ENCODE measurements around the gene RYK. TPM values are rescaled to one million over a fixed set of nuclear protein-coding genes. Genes with fewer than 3 reads are reported as not detected.

The RYK gene
- total RNA-seq, 1 experiment from 2014 or later = 93.7 TPM

- DNase-seq = no peak
- H3K4me3 ChIP-seq = no peak overlapping the region
- no peak overlapping the region for H3K27ac ChIP-seq
- H3K36me3 ChIP-seq (ENCODE audit: low read depth) = peaks cover 12% of the 10 kb centered on the region; the same call in 1 of the 2 replicates
- peaks cover 19% of the 10 kb centered on the region; the same call in 1 of the 2 replicates for H4K20me1 ChIP-seq (ENCODE audit: insufficient read depth)
- peaks cover 100% of the 10 kb centered on the region for H3K79me2 ChIP-seq (ENCODE audit: low read depth)
- no peaks in the 10 kb centered on the region for H3K9me2 ChIP-seq (ENCODE audit: insufficient read depth)
- H3K4me2 ChIP-seq = no peak overlapping the region
- 0 out of 2 replicates have a peak, but pooled peaks cover 10% of the 10 kb centered on the region for H3K9me3 ChIP-seq (ENCODE audit: insufficient read depth, low read depth)
- H3K27me3 ChIP-seq (ENCODE audit: insufficient read depth, low read depth) = no peaks in the 10 kb centered on the region
- no TSS peak for BruUV-seq (replicated peaks)
- ChIA-PET CTCF (no interaction called here), POLR2A (ENCODE audit: unreplicated experiment) (no interaction called here)
- no peak overlapping the region for H2AFZ ChIP-seq
- peaks cover 7% of the 10 kb centered on the region; the same call in 1 of the 2 replicates for H3F3A ChIP-seq (ENCODE audit: insufficient read depth, low read depth)
- TF ChIP-seq EZH2 (IDR thresholded peaks at IDR 0.05; ENCODE audit: low read depth) (no peak), CTCF (conservative IDR thresholded peaks at IDR 0.05) (no peak)
- peaks cover 17% of the 10 kb centered on the region for H3K4me1 ChIP-seq (replicated peaks; ENCODE audit: insufficient read depth)
- intact Hi-C loops (cut with micrococcal nuclease; ENCODE audit: unreplicated experiment) = no loop called here
These were observed 15.0 kb downstream of the RYK start for GRCh38 chr3:134235577-134236076.

DNA sequence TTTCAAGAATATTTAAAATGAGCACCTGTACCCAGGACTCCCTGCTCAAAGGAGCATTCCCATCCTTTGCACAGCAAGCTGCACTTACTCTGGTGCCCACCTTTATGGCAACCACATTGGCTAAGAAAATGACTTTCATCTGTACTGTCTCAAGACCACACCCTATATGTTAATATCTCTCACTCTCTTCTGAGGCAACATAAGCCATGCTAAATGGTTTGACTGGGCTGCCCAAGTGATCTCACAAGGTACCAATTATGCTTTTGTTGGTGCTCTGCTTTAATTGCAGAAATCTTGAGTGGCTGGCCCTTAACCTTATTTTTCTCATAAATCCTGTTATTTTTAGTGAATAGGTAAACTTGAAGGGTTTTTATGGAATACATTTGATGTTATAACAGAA is 17.7 kb downstream of the RYK start:
- peaks cover 99% of the 10 kb centered on the region for H3K79me2 ChIP-seq (ENCODE audit: low read depth)
- H3K27ac ChIP-seq = no peak overlapping the region
- H2AFZ ChIP-seq = no peak overlapping the region
- no peaks in the 10 kb centered on the region for H3K9me2 ChIP-seq (ENCODE audit: insufficient read depth)
- BruUV-seq (replicated peaks) = no TSS peak
- H3K27me3 ChIP-seq (ENCODE audit: insufficient read depth, low read depth) = no peaks in the 10 kb centered on the region
- H3K36me3 ChIP-seq (ENCODE audit: low read depth) = peaks cover 12% of the 10 kb centered on the region; the same call in 1 of the 2 replicates
- peaks cover 7% of the 10 kb centered on the region; the same call in 1 of the 2 replicates for H3F3A ChIP-seq (ENCODE audit: insufficient read depth, low read depth)
- intact Hi-C loops (cut with micrococcal nuclease; ENCODE audit: unreplicated experiment) = no loop called here
- H3K9me3 ChIP-seq (ENCODE audit: insufficient read depth, low read depth) = peaks cover 10% of the 10 kb centered on the region; the same call in 1 of the 2 replicates
- no peak overlapping the region for H3K4me2 ChIP-seq
- no peak for DNase-seq
- CTCF ChIA-PET = interaction anchor here (0.5 kb wide), 1 partner anchor 14 kb away, joined by 5 read pairs; no protein-coding TSS in a partner anchor
- peaks cover 28% of the 10 kb centered on the region; the same call in 1 of the 2 replicates for H4K20me1 ChIP-seq (ENCODE audit: insufficient read depth)
- POLR2A ChIA-PET (ENCODE audit: unreplicated experiment) = interaction anchor here (0.5 kb wide), 1 partner anchor 32 kb away, joined by 5 read pairs; no protein-coding TSS in a partner anchor
- TF ChIP-seq EZH2 (IDR thresholded peaks at IDR 0.05; ENCODE audit: low read depth) = no peak
- no peak for TF ChIP-seq CTCF (conservative IDR thresholded peaks at IDR 0.05)
- H3K4me1 ChIP-seq (replicated peaks; ENCODE audit: insufficient read depth) = peaks cover 8% of the 10 kb centered on the region; the same call in 1 of the 2 replicates
- no peak overlapping the region for H3K4me3 ChIP-seq

DNA sequence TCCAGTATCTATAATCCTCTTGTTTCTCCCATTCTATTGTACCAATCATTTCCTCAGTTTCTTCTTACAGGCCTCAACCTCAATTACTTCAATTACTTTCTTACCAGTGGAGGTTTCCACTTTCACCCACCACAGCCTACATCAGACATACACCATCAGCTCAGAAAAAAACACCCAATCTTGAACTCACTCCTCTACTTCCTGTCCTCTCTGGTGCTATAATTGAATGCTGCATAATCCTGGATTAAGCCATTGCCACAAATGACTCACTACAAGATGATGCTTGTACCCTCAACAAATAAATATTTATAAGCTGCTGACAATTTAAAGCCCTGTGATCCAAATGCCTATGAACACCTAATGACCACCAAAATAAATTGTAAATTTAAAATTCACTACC is 18.5 kb downstream of the RYK start:
- H4K20me1 ChIP-seq (ENCODE audit: insufficient read depth) = peaks cover 34% of the 10 kb centered on the region; the same call in 1 of the 2 replicates
- H3K9me3 ChIP-seq (ENCODE audit: insufficient read depth, low read depth) = peaks cover 10% of the 10 kb centered on the region; the same call in 1 of the 2 replicates
- no peak overlapping the region for H2AFZ ChIP-seq
- peaks cover 99% of the 10 kb centered on the region for H3K79me2 ChIP-seq (ENCODE audit: low read depth)
- H3K27ac ChIP-seq = no peak overlapping the region
- no TSS peak for BruUV-seq (replicated peaks)
- ChIA-PET POLR2A (ENCODE audit: unreplicated experiment) (interaction anchor here (0.6 kb wide), 1 partner anchor 16 kb away, joined by 6 read pairs; no protein-coding TSS in a partner anchor), CTCF (no interaction called here)
- no peak overlapping the region for H3K4me2 ChIP-seq
- H3K9me2 ChIP-seq (ENCODE audit: insufficient read depth) = no peaks in the 10 kb centered on the region
- peaks cover 7% of the 10 kb centered on the region; the same call in 1 of the 2 replicates for H3F3A ChIP-seq (ENCODE audit: insufficient read depth, low read depth)
- no peak overlapping the region for H3K4me3 ChIP-seq
- no peaks in the 10 kb centered on the region for H3K27me3 ChIP-seq (ENCODE audit: insufficient read depth, low read depth)
- no peaks in the 10 kb centered on the region for H3K4me1 ChIP-seq (replicated peaks; ENCODE audit: insufficient read depth)
- intact Hi-C loops (cut with micrococcal nuclease; ENCODE audit: unreplicated experiment) = no loop called here
- H3K36me3 ChIP-seq (ENCODE audit: low read depth) = peaks cover 12% of the 10 kb centered on the region; the same call in 1 of the 2 replicates
- TF ChIP-seq EZH2 (IDR thresholded peaks at IDR 0.05; ENCODE audit: low read depth) = no peak
- TF ChIP-seq CTCF (conservative IDR thresholded peaks at IDR 0.05) = no peak
- DNase-seq = no peak
